ENCODE results near the gene GIPC3.

DNA sequence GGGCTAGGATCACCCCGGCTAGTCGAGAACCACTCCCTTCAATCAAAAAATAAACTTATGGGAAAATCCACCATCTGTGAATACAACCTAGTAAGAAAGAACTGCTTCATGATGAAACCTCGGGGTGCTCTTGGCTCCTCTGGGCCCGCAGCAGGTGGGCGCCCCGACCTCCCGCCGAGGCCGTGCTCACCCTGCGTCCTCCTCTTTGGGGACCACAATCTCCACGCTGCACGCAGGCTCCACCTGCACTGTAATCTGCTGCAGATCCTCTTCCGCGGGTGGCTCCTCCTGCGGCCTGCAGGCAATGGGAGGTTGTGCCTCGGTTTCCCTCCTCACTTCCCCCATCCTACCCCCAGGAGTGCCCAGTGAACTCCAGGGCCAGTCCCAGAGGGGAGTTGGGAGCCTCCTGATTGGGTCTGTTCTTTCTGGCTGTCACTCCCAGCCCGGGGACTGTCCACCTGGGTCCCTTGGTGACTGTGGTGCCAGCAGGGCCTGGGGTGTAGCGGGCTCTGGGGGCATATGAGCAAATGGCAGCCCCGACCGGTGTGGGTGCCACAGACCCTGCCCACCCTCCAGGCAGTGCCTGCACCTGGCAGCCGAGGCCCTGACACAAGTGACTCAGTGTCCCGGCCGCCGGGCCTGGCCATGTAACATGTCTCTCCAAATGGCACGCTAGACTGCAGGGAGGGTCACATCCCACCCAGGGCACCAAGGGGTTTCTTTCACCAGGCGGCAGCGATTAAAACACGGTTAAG, 56.4 kb downstream of the GIPC3 start:
- TF ChIP-seq YY1 (IDR thresholded peaks at IDR 0.05; ENCODE audit: insufficient read depth, insufficient read length) (no peak), ZNF274 (IDR thresholded peaks at IDR 0.05; ENCODE audit: low read depth, low read length) (no peak), SUZ12 (IDR thresholded peaks at IDR 0.05; ENCODE audit: extremely low read depth, insufficient read depth, insufficient read length) (no peak)
